GM04503 (cell line): Measurements from ENCODE around the gene RPL19.

Experiments
- DNase-seq: peaks from one replicate; pipeline ENCODE4 v3.0.0-alpha.2; 2012; ENCODE audit warnings: low read depth

The RPL19 gene

DNA sequence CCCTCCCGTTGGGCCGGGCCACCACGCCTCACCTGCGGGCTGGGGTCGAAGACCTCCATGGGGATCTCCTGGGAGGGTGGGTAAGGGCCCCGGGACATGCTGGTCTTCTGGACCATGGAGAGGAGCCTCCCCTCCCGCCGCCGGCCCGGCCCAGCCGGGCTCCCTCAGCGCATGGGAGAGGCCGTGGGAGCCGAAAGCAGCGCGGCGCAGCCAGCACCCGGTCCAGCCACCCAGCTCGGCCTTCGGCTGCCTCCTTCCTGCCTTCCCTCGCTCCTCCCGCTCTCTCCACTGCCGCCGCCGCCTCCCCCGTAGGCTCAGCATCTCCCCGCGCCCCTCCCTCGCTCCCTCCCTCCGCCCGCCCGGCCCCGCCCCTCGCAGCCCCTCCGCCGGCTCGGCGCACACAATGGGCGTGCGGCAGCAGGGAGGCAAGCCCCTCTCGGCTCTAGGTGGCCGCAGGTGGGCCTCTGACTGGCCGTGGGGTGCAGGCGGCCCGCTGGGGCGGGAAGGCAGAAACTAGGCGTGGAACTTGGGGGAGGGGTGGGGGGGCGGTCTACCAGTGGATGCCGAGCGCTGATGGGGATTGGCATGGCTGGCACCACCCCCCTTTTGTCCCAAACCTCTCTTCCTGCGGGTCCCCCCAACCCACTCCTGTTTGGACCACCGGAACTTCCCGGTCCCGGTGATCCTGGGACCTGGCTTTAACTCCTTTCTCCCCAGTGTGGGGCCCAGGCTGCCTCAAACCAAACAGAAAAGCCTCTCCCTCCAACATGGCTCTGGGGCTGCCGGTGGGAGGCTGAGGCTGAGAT lies 2.5 kb upstream of the RPL19 start, which contains the start of gene CACNB1:
Gene CACNB1 (minus strand): TSS at position 290 of the 806 bp plus-strand sequence. CDS start 174 bp downstream, at position 116.
- DNase-seq: no peak

DNA sequence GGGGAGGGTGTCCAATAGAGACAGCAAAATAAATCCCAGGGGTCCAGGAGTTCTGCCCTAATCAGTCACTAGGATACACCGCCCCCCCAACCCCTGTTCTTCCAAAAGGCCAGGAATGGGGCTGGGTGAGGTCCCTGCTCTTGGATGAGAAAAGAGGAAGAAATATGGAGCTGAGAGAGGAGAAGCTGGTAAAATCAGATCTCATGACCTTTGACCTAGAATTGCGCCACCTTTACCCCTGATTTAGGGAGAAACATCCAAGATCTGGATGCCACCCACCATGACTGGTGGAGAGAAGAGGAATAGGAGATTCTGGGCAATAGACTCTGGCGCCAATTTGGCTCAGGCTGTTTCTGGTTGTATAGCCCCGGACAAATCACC lies 1.9 kb upstream of the RPL19 start:
- DNase-seq: no peak

DNA sequence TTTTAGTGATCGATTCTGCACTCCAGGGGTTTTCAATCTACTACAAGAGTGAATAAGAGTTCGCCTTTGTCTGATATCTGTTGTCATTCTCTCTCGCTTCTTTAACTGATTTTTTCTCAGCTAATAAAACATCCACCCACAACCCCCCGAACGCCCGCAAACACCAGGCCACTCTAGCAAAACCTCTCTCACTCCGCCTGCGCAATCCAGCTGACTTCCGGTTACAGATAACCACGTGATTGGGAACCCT lies 338 bp upstream of the RPL19 start:
- peak; percentile 69 for DNase-seq

DNA sequence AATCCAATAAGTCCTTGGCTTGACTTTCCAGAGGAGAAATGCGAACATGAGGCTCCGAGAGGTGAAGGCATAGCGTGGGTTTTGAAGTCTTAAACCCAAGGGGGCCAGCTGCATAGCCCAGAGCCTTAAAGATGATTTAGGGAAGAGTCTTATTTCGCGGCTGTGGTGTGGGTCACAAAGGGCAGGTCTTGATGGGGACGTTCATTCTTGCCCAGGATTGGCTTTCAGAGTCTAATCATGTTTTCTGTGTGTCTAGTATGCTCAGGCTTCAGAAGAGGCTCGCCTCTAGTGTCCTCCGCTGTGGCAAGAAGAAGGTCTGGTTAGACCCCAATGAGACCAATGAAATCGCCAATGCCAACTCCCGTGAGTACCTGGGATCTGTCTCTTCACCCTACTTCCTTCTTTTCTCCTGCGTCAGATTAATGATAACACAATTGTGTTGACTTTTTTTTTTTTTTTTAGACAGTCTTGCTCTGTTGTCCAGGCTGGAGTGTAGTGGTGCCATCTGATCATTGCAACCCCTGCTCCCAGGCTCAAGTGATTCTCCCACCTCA lies 951 bp downstream of the RPL19 start:
- DNase-seq: no peak

DNA sequence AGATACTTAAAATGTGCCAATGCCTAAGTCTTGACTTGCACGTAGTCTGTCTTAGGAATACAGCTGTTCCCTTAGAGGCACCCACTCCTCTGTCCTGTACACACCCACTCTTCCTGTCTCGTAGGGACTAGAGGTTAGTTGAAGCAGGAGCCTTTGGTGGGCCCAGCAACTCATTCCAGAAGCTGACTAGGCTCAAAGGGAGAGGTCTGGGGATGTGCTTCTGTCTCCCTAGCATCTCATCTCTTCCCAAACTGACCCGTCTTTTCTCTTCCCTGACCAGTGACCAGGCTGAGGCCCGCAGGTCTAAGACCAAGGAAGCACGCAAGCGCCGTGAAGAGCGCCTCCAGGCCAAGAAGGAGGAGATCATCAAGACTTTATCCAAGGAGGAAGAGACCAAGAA lies 4.2 kb downstream of the RPL19 start:
- DNase-seq: no peak

DNA sequence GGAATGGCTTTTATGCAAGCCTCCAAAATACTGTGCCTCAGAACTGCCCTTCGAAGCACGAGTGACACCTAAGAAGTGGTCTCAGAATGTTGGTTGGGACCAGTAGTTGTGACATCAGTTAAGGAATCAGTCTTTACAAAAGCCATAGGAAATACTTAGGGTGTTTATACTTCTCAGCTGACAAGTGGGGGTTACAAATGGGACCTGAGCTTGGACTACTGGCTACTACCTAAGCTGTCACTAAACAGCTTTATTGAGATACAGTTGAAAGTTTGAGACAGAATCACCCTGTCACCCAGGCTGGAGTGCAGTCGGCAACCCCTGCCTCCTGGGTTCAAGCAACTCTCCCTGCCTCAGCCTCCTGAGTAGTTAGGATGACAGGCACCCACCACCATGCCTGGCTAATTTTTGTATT lies 5.0 kb downstream of the RPL19 start:
- no peak for DNase-seq

DNA sequence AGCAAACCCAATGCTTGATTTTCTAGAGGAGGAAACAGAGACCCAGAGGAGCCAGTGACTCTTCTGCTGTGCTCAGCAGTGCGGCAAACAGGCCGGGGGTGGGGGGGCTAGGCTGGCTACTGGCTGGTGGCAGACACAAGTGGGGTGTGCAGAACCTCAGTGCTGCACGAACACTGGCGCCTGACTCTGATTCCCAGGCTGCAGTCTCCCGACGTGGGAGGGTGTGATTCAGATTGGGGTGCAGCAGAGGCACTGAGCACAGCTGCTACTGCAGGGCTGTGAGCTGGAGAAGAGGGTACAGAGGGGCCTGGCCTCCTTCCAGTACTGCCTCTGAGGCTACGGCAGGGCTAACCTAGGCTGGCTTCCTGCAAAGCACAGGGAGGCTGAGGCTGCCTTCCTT lies 8.1 kb downstream of the RPL19 start:
- no peak for DNase-seq

DNA sequence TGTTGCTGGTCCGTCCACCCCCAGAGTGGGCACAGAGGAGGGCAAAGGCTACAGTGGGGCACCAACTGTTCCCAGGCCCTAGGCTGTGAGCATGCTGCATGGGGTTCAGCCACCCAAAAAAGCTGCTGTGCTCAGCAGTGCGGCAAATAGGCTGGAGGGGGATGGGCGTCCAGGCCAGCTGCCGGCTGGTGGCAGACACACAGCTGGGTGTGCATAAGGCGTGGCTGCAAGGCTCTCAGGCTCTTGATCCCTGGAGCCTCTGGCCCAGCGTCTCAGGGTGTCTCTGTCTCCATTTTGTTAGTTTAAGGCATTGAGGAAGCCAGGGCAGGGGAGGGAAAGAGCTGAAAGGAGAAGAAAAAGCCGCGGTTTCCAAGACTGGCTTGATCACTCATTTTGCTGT lies 8.8 kb downstream of the RPL19 start:
- no peak for DNase-seq

DNA sequence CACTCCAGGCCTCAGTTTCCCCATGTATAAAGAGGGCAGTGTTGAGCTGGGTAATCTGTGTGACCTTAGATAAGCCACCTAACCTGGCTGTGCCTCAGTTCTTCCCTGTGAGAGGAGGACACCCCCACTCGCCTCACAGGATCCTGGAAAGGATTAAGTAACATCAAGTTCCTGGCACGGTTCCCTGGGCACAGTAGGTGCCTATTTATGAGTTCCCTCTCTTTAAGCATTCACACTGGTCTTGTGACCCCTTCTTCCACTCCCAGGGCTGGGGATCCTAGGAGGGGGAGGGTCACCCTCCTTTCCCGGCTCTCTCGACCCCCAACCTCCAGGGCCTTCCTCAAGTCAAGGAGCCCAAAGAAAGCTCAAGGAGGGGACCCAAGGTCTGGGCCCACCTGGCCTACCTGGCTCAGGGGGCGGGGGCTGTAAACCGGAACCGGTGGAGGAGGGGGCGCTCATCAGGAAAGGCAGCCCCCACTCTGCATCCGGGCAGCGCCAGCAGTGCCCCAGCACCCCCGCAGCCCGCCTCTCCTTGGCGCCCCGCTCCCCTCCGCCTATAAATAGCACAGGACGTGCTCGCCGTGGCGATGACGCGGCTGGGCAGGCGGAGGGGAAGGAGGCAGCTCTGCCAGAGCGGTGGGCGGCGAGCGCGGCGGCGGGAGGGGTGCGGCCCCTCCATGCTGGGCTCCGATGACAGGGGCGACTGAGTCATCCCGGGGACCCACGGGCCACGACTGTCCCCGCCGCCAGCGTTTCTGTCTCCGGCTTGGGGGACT lies 9.4 kb downstream of the RPL19 start:
- DNase-seq: no peak

DNA sequence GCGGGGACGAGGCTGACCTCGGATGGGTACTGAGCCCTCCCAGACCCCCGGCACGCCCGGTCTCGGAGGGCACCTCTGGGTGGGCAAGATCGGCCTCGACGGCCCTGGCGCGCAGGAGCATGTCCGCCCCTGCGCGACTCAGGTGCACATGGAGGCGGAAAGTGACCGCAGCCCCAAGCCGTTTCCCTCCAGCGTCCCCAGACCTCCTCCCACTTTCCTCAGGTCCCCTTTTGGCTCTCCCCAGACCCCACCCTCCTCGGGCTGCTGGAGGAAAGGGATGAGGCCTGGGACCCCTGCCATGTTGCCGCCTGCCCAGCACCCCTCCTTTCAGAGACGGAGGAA lies 10.0 kb downstream of the RPL19 start:
- DNase-seq: no peak

DNA sequence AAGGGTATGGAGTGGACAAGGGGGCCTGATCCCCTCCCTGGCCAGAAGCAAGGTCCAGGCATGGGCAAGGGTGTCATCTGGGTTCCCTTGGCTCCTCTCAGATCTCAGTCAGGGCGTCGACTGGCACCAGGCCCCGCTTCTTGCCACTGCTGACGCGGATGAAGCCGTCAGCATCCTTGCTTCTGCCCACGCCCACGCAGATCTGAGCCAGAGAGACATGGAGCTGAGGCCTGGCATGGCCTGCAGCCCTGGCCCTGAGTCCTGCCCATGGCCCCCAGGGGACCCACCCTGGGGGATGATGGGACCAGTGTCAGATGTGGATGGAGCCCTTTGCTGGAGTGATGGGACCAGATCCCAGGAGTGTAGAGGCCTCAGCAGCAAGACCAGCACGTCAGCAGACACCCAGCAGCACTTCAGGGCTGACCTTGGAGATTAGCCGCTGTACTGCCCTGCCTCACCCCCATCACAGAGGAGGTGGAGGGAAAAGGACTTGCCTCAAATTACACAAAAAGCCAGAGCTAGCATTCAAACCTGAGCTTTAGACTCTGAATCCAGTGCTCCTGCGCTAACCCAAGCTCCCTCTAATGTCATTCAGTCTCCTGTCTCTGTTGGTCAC lies 12.2 kb downstream of the RPL19 start:
- DNase-seq: no peak

DNA sequence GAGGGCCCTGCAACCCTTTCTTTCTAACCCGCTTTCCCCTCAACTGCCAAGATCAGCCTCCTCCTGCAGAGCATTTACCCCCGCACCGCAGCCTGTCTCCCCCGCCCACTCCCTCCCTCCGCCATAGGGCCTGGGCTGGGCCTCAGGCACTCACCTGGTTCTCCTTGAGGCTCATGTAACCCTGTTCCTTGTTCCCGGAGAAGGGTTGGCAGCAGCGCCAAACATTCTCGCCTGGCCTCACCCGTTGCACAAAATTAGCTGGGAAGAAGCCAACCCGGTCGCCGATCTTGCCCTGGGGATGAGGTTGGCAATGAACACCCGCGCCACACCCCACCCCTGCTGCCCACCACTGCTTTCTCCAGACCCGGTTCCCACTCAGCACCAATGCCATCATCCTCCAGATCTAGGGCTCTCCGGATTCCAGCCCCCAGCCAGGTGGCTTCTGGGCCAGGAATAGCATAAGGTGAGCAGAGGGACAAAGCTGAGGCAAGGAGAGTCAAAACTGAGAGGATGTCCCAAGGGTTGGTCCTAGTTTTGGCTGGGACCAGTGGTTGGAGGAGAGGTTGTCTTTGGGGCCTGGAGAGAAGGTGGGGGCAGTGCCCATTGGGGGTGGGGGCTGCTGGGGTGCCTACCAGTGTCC lies 12.9 kb downstream of the RPL19 start:
- no peak for DNase-seq

DNA sequence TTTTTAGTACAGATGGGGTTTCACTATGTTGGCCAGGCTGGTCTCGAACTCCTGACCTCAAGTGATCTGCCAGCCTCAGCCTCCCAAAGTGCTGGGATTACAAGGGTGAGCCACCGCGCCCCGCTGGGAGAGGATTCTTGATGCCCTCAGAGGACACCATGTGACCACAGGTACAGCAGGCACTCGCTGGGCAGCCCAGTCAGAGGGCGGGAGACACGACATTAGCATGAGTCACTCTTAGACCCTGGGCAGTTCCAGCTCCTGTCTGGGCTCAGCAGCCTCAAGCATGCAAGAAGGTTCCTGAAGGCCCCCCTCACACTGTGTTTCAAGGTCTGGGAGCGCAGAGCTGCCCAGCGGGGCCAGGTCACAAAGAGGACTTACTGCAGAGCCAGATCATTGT lies 13.8 kb downstream of the RPL19 start:
- DNase-seq: no peak

DNA sequence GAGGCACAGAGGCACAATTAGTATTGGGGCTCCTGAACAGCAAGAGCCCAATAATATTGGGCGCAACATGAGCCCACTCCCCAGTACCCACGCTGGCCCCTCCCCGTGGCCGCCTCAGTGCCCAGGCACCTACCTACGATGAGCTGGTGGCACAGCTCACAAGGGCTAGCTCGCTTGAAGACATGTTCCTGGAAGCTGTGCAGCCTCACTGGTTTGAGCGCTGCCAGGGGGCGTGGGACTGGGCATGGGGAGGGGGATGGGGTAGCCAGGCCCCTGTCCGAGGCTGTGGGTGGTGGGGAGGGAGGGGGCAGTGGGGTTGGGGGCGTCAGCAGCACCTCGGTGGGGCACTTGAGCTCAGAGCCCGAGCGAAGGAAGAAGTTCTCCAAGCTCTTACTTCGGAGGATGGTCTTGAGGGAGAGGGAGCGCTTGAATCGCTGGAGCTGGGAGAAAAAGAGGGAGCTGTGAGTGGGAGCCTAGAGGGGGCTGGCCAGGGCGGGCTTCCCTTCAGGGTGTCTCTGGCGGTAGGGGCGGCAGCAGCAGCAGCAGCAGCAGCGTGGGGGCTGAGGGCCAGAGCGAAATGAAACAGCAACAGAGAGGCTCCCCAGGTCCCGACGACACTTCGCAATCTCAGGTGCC lies 17.8 kb downstream of the RPL19 start:
- DNase-seq: no peak

DNA sequence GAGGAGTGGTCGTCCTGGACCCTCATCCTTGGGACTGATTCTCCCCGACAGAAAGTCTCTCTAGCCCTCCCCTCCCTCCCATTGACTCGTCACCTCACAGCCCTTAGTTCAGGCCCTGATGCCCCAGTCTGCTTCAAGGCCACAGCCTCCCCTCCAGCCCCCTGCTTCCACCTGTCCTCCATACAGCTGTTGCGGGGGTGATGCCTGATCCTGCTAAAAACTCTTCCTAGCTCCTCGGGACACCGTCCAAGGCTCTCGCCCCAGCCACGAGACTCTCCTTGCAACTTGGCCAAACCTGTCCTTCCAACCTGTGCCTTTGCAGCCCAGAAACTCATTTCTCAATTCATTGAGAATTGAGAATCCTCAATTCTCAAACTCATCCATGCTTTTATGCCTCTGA lies 18.8 kb downstream of the RPL19 start:
- no peak for DNase-seq

DNA sequence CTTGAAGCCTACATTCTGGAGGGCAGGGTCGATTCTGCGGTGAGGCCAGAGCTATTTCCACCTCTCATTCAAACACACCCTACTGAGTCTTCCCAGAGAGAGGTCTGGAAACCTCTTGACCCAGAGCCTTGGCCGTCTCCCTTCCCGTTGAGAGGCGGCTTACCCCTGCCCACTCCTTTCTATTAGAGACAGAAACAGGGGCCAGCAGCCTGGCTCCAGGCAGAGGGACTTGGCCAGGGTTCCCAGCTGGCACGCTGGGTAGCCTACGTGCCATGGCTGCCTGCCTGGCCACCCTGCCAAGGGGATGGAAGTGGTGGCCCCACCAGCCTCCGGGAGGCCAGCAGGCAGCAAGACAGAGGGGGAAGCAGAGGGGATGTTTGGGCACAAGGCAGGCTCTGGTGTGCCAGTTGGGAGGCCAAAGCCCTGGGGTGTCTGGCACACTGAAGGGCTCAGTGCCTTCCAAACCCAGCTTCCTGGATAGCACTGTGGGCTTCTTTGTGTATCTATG lies 19.6 kb downstream of the RPL19 start:
- no peak for DNase-seq

DNA sequence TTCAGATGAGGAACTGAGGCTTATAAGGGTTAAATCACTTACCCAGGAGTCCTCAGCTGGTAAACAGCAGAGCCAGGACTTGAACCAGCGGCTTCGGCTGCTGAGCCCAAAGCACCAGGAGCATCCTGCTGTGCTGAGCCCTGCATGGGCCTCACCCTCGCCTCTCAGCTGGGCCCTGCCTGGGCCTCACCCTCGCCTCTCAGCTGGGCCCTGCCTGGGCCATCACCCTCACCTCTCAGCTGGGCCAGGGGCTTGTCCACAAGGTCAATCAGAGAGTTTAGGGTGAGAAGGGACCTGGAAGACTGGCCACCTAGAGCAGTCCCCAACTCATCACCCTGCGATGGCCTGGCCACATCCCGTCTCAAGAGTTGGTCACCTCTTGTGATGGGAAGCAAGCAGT lies 21.5 kb downstream of the RPL19 start:
- no peak for DNase-seq

DNA sequence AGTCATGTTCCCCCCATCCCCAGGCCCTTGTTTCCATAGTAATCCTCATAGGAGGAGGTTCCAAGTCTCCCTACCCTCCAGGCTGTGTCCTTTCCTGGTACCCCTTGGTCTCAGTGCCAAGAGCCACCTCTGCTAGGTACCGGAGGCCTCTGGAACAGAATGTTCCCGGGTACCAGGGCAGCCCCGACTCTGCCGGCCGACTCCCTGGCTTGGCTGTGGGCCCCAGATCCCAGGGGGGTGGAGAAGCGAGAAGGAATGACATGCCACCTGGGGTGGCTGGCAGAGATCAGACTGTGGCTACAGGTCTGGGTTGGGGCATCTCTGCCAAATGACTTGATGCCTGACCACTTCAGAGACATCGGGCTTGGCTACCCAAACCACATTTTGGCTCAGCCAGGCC lies 22.1 kb downstream of the RPL19 start:
- no peak for DNase-seq

DNA sequence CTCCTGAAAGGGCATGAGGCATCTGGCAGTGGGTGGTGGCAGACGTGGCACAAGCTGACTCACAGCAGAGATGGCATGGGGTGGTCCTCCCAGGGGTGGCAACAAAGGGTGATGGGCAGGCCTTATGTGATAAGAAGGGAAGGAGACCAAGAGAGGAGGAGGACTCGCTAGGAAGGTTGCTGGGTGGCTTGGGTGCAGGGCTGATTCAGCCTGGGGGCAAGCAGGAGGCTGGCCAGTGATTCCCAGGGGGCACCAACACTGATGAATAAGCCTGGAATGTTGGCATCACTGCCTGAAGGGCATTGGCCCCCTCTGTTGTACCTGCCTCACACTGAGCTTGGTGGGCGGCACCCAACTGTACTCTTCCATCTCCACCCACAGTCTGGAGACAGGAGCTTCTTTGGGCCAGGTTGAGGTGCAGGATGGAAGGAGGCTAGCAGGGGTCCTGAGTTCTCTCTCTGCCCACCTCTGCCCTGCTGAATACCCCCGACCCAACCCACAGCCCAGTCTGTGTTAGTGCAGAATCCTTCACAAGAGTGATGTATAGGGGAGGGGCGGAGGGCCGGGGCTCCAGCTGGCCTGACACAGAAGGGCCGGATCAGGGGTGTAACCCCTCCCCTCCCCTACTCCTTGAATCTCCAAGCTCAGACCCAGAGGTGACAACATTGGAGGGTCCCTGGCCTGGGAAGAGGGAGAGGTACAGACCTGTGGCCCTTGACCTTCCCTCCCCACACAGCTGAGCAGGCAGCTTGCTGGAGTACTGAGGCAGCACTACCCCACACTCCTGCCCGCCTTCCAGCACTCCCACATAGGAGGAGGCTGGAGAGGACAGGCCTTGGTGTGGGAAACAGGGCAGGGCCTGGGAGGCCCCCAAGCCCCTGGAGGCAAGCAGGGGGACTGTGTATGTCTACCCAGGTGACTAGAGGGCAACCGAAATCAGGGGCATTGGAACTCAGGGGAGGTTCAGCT lies 23.1 kb downstream of the RPL19 start:
- no peak for DNase-seq

DNA sequence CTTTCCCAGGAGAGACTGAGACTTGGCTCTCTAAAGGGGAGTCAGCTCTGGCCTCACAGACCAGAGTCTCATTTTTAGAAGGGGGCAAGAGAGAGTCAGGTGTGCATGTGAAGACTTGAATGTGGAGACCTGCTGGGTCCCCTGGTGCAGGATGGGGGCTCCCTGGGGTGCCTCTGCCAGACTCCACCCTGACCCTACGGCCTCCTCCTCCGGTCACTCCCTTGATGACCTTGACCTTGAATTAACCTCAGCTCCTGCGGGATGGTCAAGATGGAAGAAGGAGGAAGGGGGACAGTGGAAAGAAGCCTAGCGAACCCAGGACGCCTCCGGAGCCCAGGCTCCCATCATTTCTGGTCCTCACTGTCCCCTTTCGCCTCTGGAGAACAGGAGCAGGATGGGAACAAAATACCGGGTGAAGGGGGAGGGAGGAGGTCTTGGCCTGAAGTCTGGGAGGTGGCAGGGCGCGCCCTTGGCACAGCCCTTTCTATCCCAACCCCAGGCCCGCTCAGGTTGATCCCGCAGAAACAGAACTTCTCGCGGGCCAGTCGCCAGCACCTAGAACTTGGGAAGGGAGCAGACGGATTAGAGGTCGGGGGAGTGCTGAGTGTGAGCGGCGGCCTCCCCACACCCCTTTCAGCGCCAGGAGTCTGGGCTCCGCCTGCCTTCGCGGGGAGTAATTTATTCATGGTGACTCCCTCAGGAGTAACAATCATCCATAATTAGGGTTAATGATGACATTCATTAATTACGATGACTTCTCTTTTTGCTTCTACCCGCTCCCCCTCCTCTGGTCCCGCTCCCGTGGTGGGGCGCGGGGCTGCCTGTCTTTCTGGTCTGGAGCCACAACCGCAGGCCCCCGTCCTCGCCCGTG lies 24.1 kb downstream of the RPL19 start:
- no peak for DNase-seq
